Naive thymus-derived CD4-positive, alpha-beta T cell (primary cell): ENCODE results near the gene CCDC192. TPM values are rescaled to one million over a fixed set of nuclear protein-coding genes. Genes with fewer than 3 reads are reported as not detected.

ENCODE experiments used
- ATAC-seq: fragments of 150-1000 bp; cut with Tn5 transposase; 2 replicates; pipeline ENCODE4 v1.10.0; 2021; ENCODE audit warnings: mild to moderate bottlenecking, moderate library complexity
- CTCF ChIA-PET: fragments of 350-600 bp; sonication (Branson Sonifier 250); formaldehyde crosslinking; loops from one replicate; lab custom pipeline; 2021; ENCODE audit warnings: antibody characterized with exemption; lab: Charles Lee
- POLR2A ChIA-PET: fragments of 350-600 bp; sonication (Branson Sonifier 250); formaldehyde crosslinking; loops from one replicate; lab custom pipeline; 2021; ENCODE audit warnings: antibody characterized with exemption, inconsistent platforms; lab: Charles Lee
- DNase-seq, 9 donors: peaks; one replicate each; pipeline versions ENCODE4 v3.0.0 to v3.0.0-alpha.2; 2020 to 2022; ENCODE audit warnings: mixed read lengths in 1 of 9
- H3K27ac ChIP-seq: one replicate; pipeline ENCODE4 v1.7.0; 2013; ENCODE audit warnings: mild to moderate bottlenecking, low read depth, low read length, moderate library complexity
- H3K27me3 ChIP-seq, 2 donors: one replicate each; pipeline ENCODE4 v1.7.0; 2013; ENCODE audit warnings: low read length in 2 of 2, mild to moderate bottlenecking in 2 of 2, moderate library complexity in 2 of 2; ENCODE audit not compliant: control insufficient read depth in 2 of 2, insufficient read depth in 2 of 2
- H3K36me3 ChIP-seq, 3 experiments: 1 replicate in 2 of 3; 2 replicates in 1 of 3; pipeline ENCODE4 v1.7.0; 2013; ENCODE audit warnings: low read length in 3 of 3, mild to moderate bottlenecking in 3 of 3, moderate library complexity in 1 of 3; ENCODE audit not compliant: insufficient read depth in 3 of 3, control insufficient read depth in 2 of 3
- H3K4me1 ChIP-seq, 2 donors: one replicate each; pipeline ENCODE4 v1.7.0; 2013; ENCODE audit warnings: low read length in 2 of 2, mild to moderate bottlenecking in 2 of 2, moderate library complexity in 1 of 2; ENCODE audit not compliant: control insufficient read depth in 2 of 2, insufficient read depth in 2 of 2
- H3K4me3 ChIP-seq: 2 replicates; pipeline ENCODE4 v1.7.0; 2013; ENCODE audit warnings: mild to moderate bottlenecking, low read length
- H3K9me3 ChIP-seq, 3 experiments: 1 replicate in 2 of 3; 2 replicates in 1 of 3; pipeline ENCODE4 v1.7.0; 2013; ENCODE audit warnings: low read length in 3 of 3; ENCODE audit not compliant: control insufficient read depth in 2 of 3
- H3K27ac Mint-ChIP-seq, 9 donors: one replicate each; pipeline ENCODE4 v1.8.0; 2020 to 2022; ENCODE audit warnings: mixed read lengths in 9 of 9, mild to moderate bottlenecking in 8 of 9, moderate library complexity in 5 of 9, inconsistent platforms in 2 of 9
- H3K27me3 Mint-ChIP-seq, 5 donors: one replicate each; pipeline ENCODE4 v1.8.0; 2021 to 2022; ENCODE audit warnings: mixed read lengths in 5 of 5, mild to moderate bottlenecking in 1 of 5
- H3K36me3 Mint-ChIP-seq, 5 donors: one replicate each; pipeline ENCODE4 v1.8.0; 2020 to 2022; ENCODE audit warnings: mixed read lengths in 5 of 5, mild to moderate bottlenecking in 3 of 5, inconsistent platforms in 1 of 5
- H3K4me1 Mint-ChIP-seq, 7 donors: one replicate each; pipeline ENCODE4 v1.8.0; 2020 to 2022; ENCODE audit warnings: mixed read lengths in 7 of 7, mild to moderate bottlenecking in 3 of 7, inconsistent platforms in 1 of 7
- H3K4me3 Mint-ChIP-seq, 10 donors: one replicate each; pipeline ENCODE4 v1.8.0; 2020 to 2022; ENCODE audit warnings: mild to moderate bottlenecking in 10 of 10, mixed read lengths in 10 of 10, moderate library complexity in 6 of 10, inconsistent platforms in 2 of 10
- H3K9me3 Mint-ChIP-seq, 11 donors: one replicate each; pipeline ENCODE4 v1.8.0; 2020 to 2022; ENCODE audit warnings: mixed read lengths in 11 of 11, mild to moderate bottlenecking in 4 of 11, inconsistent platforms in 1 of 11, moderate library complexity in 1 of 11
- intact Hi-C, 2 donors: fragments of 100-400 bp; cut with micrococcal nuclease; formaldehyde crosslinking; loops; one replicate each; pipeline ENCODE4 v1.15.1; 2023
- polyA plus RNA-seq, 2 donors: library from polyadenylated mRNA; unstranded; fragments of 300-500 nt; fragmentation: Illumina TruSeq; gene quantifications; one replicate each; pipeline ENCODE4 v1.2.3, GENCODE V29; 2021
- total RNA-seq, 6 experiments: library from RNA in 5 of 6; stranded (reverse) in 5 of 6; gene quantifications; 1 replicate in 5 of 6; 2 replicates in 1 of 6; pipeline ENCODE4 v1.2.3 and lab custom pipeline; 2021 to 2026

Gene CCDC192
- total and polyA plus RNA-seq, 7 experiments from 2014 or later = not detected

GRCh38 chr5:127871503-127872153, 168.4 kb downstream of the CCDC192 start:
- Mint-ChIP-seq H3K4me3 (no peak overlapping the region), H3K4me1 (no peaks in the 10 kb centered on the region), H3K36me3 (no peaks in the 10 kb centered on the region), H3K27ac (no peak overlapping the region), H3K27me3 (peaks cover 0 to 12% (median 4%) of the 10 kb centered on the region in 5 donors), H3K9me3 (no peaks in the 10 kb centered on the region)
- intact Hi-C loops = loop anchor here in 1 of 2 donors (10.0 kb wide), 1 partner anchor 803 kb away; no protein-coding TSS in a partner anchor
- H3K36me3 ChIP-seq = no peaks in the 10 kb centered on the region
- H3K4me1 ChIP-seq = no peaks in the 10 kb centered on the region
- no peak overlapping the region for H3K4me3 ChIP-seq
- ChIA-PET POLR2A (interaction anchor here (0.6 kb wide), 1 partner anchor 31 kb away, joined by 3 read pairs; no protein-coding TSS in a partner anchor), CTCF (no interaction called here)
- no peak overlapping the region for H3K27ac ChIP-seq
- H3K9me3 ChIP-seq = no peaks in the 10 kb centered on the region
- DNase-seq (no peak), ATAC-seq (no peak)
- H3K27me3 ChIP-seq = no peaks in the 10 kb centered on the region

DNA sequence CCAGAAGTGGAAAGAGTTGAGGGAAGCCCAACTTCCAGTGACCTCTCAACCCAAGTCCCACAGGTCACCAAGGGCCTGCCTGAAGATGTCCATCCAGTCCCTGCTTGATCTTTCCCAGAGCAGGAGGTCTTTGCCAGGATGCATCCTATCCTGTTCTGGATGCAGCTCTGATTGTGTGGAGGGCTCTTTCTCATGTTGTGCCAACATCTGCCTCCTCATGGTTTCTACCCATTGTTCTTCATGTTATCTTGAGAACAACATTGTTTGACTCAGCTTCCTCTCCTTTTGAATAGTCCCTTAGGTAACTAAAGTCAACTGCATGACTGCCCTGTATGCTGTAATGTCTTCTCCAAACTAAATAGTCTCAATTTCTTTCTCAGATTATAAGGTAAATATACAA, 169.3 kb downstream of the CCDC192 start:
- H3K27ac ChIP-seq = no peak overlapping the region
- DNase-seq (no peak), ATAC-seq (no peak)
- H3K4me3 Mint-ChIP-seq = no peak overlapping the region
- no peaks in the 10 kb centered on the region for H3K36me3 ChIP-seq
- H3K4me1 Mint-ChIP-seq = no peaks in the 10 kb centered on the region
- POLR2A ChIA-PET = no interaction called here
- no peaks in the 10 kb centered on the region for H3K9me3 Mint-ChIP-seq
- CTCF ChIA-PET = no interaction called here
- H3K27me3 ChIP-seq = no peaks in the 10 kb centered on the region
- H3K36me3 Mint-ChIP-seq = no peaks in the 10 kb centered on the region
- H3K4me3 ChIP-seq = no peak overlapping the region
- no peak overlapping the region for H3K27ac Mint-ChIP-seq
- intact Hi-C loops = loop anchor here in 1 of 2 donors (10.0 kb wide), 1 partner anchor 802 kb away; no protein-coding TSS in a partner anchor
- H3K27me3 Mint-ChIP-seq = peaks cover 0 to 9% (median 4%) of the 10 kb centered on the region in 5 donors
- H3K4me1 ChIP-seq = no peaks in the 10 kb centered on the region
- no peaks in the 10 kb centered on the region for H3K9me3 ChIP-seq

DNA sequence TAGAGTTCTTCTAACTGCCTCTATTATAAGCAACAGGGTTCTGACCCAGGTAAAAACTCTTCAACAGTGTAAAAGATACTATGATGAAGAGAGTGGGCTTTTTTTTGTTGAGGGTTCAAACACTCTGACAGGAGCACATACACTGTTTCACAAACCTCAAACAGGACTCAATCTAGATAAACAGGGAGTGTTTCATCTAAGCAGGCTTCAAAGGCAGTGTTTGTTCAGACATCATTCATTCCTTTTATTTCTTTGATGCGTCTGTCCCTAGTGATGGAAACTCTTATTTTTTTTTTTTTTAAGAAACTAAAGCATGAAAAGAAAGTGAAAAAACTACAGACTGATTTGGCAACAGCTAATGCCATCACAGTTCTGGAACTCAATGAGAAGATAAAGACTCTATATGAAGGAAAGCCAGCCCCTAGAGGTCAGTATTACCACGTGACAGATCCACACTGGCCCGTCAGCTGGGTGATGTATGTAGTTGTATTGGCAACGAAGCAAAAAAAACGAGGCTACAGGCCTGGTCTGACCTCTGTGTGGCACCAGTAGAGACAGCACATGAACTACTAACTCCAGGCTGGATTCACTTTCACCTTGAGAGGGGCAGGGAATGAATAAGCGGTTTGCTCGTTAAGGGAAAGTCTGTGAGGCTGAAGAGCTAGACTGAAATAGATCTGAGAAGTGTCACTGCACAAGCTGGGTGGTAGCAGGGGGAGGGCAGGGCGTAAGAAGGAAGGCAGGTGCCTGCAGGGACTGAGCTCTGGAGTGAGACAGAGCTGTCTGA, 172.2 kb downstream of the CCDC192 start:
- intact Hi-C loops = loop anchor here in 1 of 2 donors (1.0 to 10.0 kb wide), 3 partner anchors 207 to 799 kb away; partner anchors contain the start of gene SLC12A2
- peak; percentile 44 for ATAC-seq
- POLR2A ChIA-PET = no interaction called here

DNA sequence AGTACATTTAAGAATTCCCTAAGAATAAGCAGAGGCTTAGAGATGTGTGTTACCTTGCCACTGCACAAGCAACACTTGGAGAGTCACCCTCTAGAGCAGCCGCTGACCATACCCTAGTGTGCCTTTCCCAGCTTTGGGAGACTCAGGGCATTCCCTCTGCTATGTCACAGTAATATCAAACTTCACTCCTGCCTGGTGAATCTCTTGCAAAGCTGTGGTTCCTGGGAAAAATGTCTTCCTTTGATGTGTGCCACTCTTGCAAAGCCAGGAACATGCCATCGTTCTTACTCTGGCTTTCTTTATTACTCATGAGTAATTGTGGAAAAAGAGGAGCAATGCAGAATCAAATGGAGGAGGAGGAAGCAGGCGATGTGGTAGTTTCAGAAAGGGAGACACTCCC, 173.2 kb downstream of the CCDC192 start:
- Histone ChIP-seq H3K9me3 (no peaks in the 10 kb centered on the region), H3K4me3 (no peak overlapping the region), H3K4me1 (no peaks in the 10 kb centered on the region), H3K27me3 (no peaks in the 10 kb centered on the region), H3K36me3 (no peaks in the 10 kb centered on the region), H3K27ac (no peak overlapping the region)
- DNase-seq = no peak
- POLR2A ChIA-PET = no interaction called here
- Mint-ChIP-seq H3K4me3 (no peak overlapping the region), H3K27me3 (peaks cover 0 to 7% (median 5%) of the 10 kb centered on the region in 5 donors), H3K36me3 (no peaks in the 10 kb centered on the region), H3K27ac (no peak overlapping the region), H3K9me3 (peaks cover 0 to 2% (median 0%) of the 10 kb centered on the region in 11 donors), H3K4me1 (peaks cover 0 to 3% (median 0%) of the 10 kb centered on the region in 7 donors)
- no peak for ATAC-seq
- intact Hi-C loops = loop anchor here in 1 of 2 donors (5.0 to 10.0 kb wide), 2 partner anchors 206 to 798 kb away; partner anchors contain the start of gene SLC12A2
- CTCF ChIA-PET = interaction anchor here (1.6 kb wide), 1 partner anchor 124 kb away, joined by 3 read pairs; no protein-coding TSS in a partner anchor

More for the DNA sequence above, 172.2 kb downstream of the CCDC192 start:
- no peaks in the 10 kb centered on the region for H3K4me1 ChIP-seq
- H3K9me3 Mint-ChIP-seq = peaks cover 0 to 2% (median 0%) of the 10 kb centered on the region in 11 donors
- CTCF ChIA-PET = interaction anchor here (1.6 kb wide), 1 partner anchor 125 kb away, joined by 3 read pairs; no protein-coding TSS in a partner anchor
- H3K4me3 ChIP-seq = no peak overlapping the region
- DNase-seq = peak in 4 of 9 donors; percentile 10 to 27 (median 16)
- H3K9me3 ChIP-seq = no peaks in the 10 kb centered on the region
- peaks cover 0 to 3% (median 0%) of the 10 kb centered on the region in 7 donors for H3K4me1 Mint-ChIP-seq
- no peak overlapping the region for H3K27ac Mint-ChIP-seq
- no peaks in the 10 kb centered on the region for H3K36me3 Mint-ChIP-seq
- no peak overlapping the region for H3K4me3 Mint-ChIP-seq
- no peaks in the 10 kb centered on the region for H3K36me3 ChIP-seq
- H3K27ac ChIP-seq = no peak overlapping the region
- H3K27me3 ChIP-seq = no peaks in the 10 kb centered on the region
- peaks cover 0 to 7% (median 5%) of the 10 kb centered on the region in 5 donors for H3K27me3 Mint-ChIP-seq

GRCh38 chr5:127878174-127878750, 175.1 kb downstream of the CCDC192 start:
- H3K27ac Mint-ChIP-seq = no peak overlapping the region
- intact Hi-C loops = loop anchor here (1.0 to 10.0 kb wide), 3 partner anchors 204 to 797 kb away; partner anchors contain the start of gene SLC12A2 (in 1 of the 2)
- peaks cover 0 to 3% (median 0%) of the 10 kb centered on the region in 7 donors for H3K4me1 Mint-ChIP-seq
- ATAC-seq (no peak), DNase-seq (no peak)
- Histone ChIP-seq H3K9me3 (no peaks in the 10 kb centered on the region), H3K36me3 (no peaks in the 10 kb centered on the region), H3K27me3 (no peaks in the 10 kb centered on the region), H3K4me1 (no peaks in the 10 kb centered on the region), H3K27ac (no peak overlapping the region), H3K4me3 (no peak overlapping the region)
- H3K36me3 Mint-ChIP-seq = no peaks in the 10 kb centered on the region
- ChIA-PET CTCF (no interaction called here), POLR2A (no interaction called here)
- peaks cover 0 to 7% (median 4%) of the 10 kb centered on the region in 5 donors for H3K27me3 Mint-ChIP-seq
- no peak overlapping the region for H3K4me3 Mint-ChIP-seq
- peaks cover 0 to 2% (median 0%) of the 10 kb centered on the region in 11 donors for H3K9me3 Mint-ChIP-seq

- ChIA-PET CTCF (no interaction called here), POLR2A (no interaction called here)
- Mint-ChIP-seq H3K9me3 (peaks cover 0 to 2% (median 0%) of the 10 kb centered on the region in 11 donors), H3K4me1 (no peaks in the 10 kb centered on the region), H3K4me3 (no peak overlapping the region), H3K27me3 (no peaks in the 10 kb centered on the region), H3K27ac (no peak overlapping the region), H3K36me3 (no peaks in the 10 kb centered on the region)
- Histone ChIP-seq H3K36me3 (no peaks in the 10 kb centered on the region), H3K9me3 (no peaks in the 10 kb centered on the region), H3K27me3 (no peaks in the 10 kb centered on the region), H3K4me1 (no peaks in the 10 kb centered on the region), H3K27ac (no peak overlapping the region), H3K4me3 (no peak overlapping the region)
- ATAC-seq = no peak
- DNase-seq = no peak
- intact Hi-C loops = no loop called here
Observed at GRCh38 chr5:127884416-127884815, 181.2 kb downstream of the CCDC192 start.
